T-helper 2 cell treated with Interferon-gamma antibody and Interleukin-4, amounts not matched to agents 5 μg/mL and 100 μg/mL, for 36 hours (primary cell): ENCODE data around the gene MRGPRX3.
"Not testable (repeated sequence)": the region's sequence is repeated elsewhere in the genome, so short reads cannot be mapped to it uniquely, and the experiment has no call there.

Experiments used
- DNase-seq: peaks from one replicate; pipeline ENCODE4 v3.0.0; 2021; ENCODE audit warnings: low spot score
- H3K27ac Mint-ChIP-seq: one replicate; pipeline ENCODE4 v1.8.0; 2021; ENCODE audit warnings: mild to moderate bottlenecking, mixed read lengths
- H3K27me3 Mint-ChIP-seq: one replicate; pipeline ENCODE4 v1.8.0; 2021; ENCODE audit warnings: low read depth, mixed read lengths
- H3K36me3 Mint-ChIP-seq: one replicate; pipeline ENCODE4 v1.8.0; 2021; ENCODE audit warnings: low read depth, mixed read lengths
- H3K4me1 Mint-ChIP-seq: one replicate; pipeline ENCODE4 v1.8.0; 2021; ENCODE audit warnings: low read depth, mixed read lengths
- H3K4me3 Mint-ChIP-seq: one replicate; pipeline ENCODE4 v1.8.0; 2022; ENCODE audit warnings: mild to moderate bottlenecking, moderate library complexity, mixed read lengths
- H3K9me3 Mint-ChIP-seq: one replicate; pipeline ENCODE4 v1.8.0; 2021; ENCODE audit warnings: mixed read lengths

Gene MRGPRX3

DNA sequence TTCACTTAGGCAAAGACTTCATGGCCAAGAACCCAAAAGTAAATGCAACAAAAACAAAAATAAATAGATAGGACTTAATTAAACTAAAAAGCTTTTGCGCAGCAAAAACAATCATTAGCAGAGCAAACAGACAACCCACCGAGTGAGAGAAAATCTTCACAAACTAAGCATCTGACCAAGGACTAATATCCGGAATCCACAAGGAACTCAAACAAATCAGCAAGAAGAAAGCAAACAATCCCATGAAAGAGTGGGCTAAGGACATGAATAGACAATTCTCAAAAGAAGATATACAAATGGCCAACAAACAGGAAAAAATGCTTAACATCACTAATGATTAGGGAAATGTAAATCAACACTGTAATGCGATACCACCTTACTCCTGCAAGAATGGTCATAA is 1.3 kb upstream of the MRGPRX3 start:
- not testable (repeated sequence) for H3K27ac Mint-ChIP-seq, H3K4me3 Mint-ChIP-seq, DNase-seq, H3K36me3 Mint-ChIP-seq, H3K9me3 Mint-ChIP-seq, H3K4me1 Mint-ChIP-seq
- H3K27me3 Mint-ChIP-seq: peaks cover 29% of the 10 kb centered on the region

DNA sequence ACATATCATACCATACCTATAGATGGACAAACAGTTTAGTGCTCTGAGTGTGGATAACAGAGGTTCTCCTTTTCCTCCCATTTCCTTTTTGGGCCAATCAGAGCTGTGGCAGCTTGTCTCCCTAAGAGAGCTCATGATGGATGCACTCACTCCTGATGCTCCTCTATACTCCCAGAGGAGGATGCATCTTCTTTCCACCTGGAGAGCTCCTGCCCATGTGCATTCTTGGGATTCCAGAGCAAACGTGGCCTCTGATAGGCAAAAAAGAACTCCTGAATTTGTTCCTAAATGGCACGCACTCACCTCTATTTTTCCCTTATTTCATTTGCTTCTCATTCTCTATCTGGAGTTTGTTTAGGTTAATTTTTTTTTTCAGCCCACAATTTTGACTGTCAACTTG is 2.9 kb downstream of the MRGPRX3 start:
- Mint-ChIP-seq H3K4me3 (no peak overlapping the region), H3K4me1 (no peaks in the 10 kb centered on the region), H3K27ac (no peak overlapping the region)

DNA sequence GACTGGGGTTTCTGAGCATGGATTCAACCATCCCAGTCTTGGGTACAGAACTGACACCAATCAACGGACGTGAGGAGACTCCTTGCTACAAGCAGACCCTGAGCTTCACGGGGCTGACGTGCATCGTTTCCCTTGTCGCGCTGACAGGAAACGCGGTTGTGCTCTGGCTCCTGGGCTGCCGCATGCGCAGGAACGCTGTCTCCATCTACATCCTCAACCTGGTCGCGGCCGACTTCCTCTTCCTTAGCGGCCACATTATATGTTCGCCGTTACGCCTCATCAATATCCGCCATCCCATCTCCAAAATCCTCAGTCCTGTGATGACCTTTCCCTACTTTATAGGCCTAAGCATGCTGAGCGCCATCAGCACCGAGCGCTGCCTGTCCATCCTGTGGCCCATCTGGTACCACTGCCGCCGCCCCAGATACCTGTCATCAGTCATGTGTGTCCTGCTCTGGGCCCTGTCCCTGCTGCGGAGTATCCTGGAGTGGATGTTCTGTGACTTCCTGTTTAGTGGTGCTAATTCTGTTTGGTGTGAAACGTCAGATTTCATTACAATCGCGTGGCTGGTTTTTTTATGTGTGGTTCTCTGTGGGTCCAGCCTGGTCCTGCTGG is 4.9 kb downstream of the MRGPRX3 start:
- Mint-ChIP-seq H3K27me3 (peaks cover 30% of the 10 kb centered on the region), H3K4me1 (no peaks in the 10 kb centered on the region)

More for the DNA sequence above, 2.9 kb downstream of the MRGPRX3 start:
- DNase-seq: no peak
- no peaks in the 10 kb centered on the region for H3K9me3 Mint-ChIP-seq
- peaks cover 33% of the 10 kb centered on the region for H3K27me3 Mint-ChIP-seq
- no peaks in the 10 kb centered on the region for H3K36me3 Mint-ChIP-seq

DNA sequence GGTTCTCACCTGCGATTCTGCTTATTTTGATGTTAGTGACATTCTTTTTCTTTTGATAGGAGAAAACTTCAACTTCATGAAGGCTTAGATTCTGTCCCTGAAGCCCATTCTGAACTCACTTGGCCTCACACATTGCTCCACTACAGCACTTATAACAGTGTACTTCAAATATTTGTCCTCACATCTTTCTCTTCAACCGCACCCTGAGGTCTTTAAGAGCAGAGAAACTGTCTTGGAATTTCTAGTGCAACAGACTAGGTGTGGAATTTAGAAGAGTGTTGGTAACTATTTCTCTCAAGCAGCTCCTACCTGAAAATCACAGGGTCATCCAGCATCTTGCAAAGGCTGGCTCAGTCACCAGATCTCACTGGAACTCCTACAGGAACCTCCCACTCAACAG is 7.8 kb downstream of the MRGPRX3 start:
- H3K4me3 Mint-ChIP-seq: no peak overlapping the region
- H3K4me1 Mint-ChIP-seq: no peaks in the 10 kb centered on the region
- H3K9me3 Mint-ChIP-seq: no peaks in the 10 kb centered on the region
- no peak overlapping the region for H3K27ac Mint-ChIP-seq
- DNase-seq: no peak
- no peaks in the 10 kb centered on the region for H3K36me3 Mint-ChIP-seq
- peaks cover 29% of the 10 kb centered on the region for H3K27me3 Mint-ChIP-seq

More for the DNA sequence above, 4.9 kb downstream of the MRGPRX3 start:
- no peak for DNase-seq
- H3K4me3 Mint-ChIP-seq: no peak overlapping the region
- H3K36me3 Mint-ChIP-seq: no peaks in the 10 kb centered on the region
- no peaks in the 10 kb centered on the region for H3K9me3 Mint-ChIP-seq
- H3K27ac Mint-ChIP-seq: no peak overlapping the region

DNA sequence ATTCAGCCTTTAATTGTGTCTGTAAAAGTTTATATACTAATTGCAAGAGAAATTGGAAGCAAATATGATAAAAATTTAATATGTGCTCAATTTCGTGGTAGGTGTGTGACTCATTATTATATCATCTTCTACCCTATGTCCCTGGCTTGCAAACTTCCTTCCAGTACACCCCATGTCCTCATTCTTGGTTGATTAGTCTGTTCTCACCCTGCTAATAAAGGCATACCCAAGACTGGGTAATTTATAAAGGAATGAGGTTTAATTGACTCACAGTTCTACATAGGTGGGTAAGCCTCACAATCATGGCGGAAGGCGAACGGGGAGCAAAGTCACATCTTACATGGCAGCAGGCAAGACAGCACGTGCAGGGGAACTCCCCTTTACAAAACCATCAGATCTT is 11.9 kb downstream of the MRGPRX3 start:
- Mint-ChIP-seq H3K4me3 (no peak overlapping the region), H3K36me3 (no peaks in the 10 kb centered on the region), H3K27ac (no peak overlapping the region), H3K27me3 (peaks cover 33% of the 10 kb centered on the region), H3K9me3 (no peaks in the 10 kb centered on the region), H3K4me1 (peaks cover 4% of the 10 kb centered on the region)
- no peak for DNase-seq

DNA sequence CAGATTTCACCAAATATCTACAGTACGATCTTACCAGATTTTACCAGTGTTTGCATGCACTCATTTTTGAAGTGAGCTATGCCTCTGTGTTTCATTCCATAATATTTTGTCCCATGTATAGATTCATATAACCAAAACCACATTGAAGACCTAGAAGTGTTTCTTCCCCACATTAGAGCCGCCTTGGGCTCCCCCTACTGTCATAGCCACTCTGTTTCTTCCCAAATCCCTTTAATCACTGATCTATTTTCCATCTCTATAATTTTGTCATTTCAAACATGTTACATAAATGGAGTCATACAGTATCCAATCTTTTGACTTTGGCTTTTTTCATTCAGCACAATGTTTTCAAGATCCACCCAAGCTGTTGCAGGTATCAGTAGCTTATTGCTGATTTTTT is 12.7 kb downstream of the MRGPRX3 start:
- H3K27me3 Mint-ChIP-seq: peaks cover 29% of the 10 kb centered on the region
- H3K4me1 Mint-ChIP-seq: peaks cover 4% of the 10 kb centered on the region
- no peaks in the 10 kb centered on the region for H3K36me3 Mint-ChIP-seq
- DNase-seq: no peak
- H3K27ac Mint-ChIP-seq: no peak overlapping the region
- no peaks in the 10 kb centered on the region for H3K9me3 Mint-ChIP-seq
- no peak overlapping the region for H3K4me3 Mint-ChIP-seq

DNA sequence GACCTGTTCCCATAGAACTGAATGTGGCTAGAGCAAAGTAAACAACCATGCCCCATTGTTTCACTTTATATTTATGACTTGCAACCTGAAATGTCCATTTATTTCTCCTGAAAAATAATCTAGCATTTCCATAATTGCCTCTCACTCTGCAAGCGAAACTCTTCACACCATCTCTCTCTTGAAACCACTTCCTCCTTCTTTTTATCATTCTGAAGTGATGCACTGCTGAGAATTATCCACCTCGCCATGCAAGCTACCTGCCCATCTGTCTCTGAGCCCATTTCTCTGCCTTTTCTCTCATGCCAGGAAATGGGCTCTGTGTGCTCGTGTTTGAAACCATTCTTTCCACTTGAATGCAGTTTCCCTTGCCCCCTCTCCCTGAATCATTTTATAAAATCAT is 13.5 kb downstream of the MRGPRX3 start:
- no peaks in the 10 kb centered on the region for H3K9me3 Mint-ChIP-seq
- H3K36me3 Mint-ChIP-seq: no peaks in the 10 kb centered on the region
- peaks cover 4% of the 10 kb centered on the region for H3K4me1 Mint-ChIP-seq
- H3K27ac Mint-ChIP-seq: no peak overlapping the region
- H3K27me3 Mint-ChIP-seq: peaks cover 27% of the 10 kb centered on the region
- DNase-seq: no peak
- no peak overlapping the region for H3K4me3 Mint-ChIP-seq

DNA sequence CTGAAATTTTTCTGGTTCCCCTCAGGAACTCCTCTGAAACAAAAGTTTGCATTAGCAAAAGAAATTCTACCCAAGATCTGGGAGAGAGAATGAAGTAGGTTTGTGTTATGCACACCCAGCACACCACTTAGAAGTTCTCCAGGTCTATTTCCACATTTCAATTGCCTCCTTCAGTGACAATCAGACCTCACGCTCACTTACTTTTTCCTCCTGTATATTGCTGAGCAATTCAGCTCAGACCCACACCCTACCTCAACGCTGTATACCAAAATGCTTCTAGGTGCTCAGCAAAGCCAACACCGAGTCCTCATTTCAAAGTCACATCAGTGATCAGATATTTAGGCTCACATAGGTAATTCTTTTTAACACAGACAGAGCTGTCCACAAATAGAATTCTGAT is 19.2 kb downstream of the MRGPRX3 start:
- DNase-seq: no peak
- no peak overlapping the region for H3K27ac Mint-ChIP-seq
- no peaks in the 10 kb centered on the region for H3K36me3 Mint-ChIP-seq
- peaks cover 2% of the 10 kb centered on the region for H3K9me3 Mint-ChIP-seq
- no peaks in the 10 kb centered on the region for H3K4me1 Mint-ChIP-seq
- H3K27me3 Mint-ChIP-seq: peaks cover 16% of the 10 kb centered on the region
- H3K4me3 Mint-ChIP-seq: no peak overlapping the region

DNA sequence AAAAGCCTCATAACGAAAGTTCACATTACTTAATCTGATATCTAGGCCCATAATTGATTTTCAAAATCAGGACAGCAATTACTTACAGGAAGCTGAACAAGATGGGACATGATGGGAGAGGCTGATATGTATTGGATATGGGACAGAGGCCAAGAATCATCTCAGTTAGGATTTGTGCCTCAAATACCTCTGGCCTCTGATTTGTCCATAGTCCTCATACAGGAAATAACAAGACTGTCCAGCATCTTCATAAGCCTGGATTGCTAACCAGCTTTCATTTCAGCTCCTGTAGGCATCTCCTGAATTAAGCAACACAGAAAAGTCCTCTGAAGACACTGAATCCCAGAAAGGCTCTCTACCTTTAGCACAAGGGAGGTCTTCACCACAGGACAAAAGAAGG is 36.0 kb downstream of the MRGPRX3 start:
- no peak overlapping the region for H3K27ac Mint-ChIP-seq
- H3K27me3 Mint-ChIP-seq: peaks cover 20% of the 10 kb centered on the region
- H3K36me3 Mint-ChIP-seq: no peaks in the 10 kb centered on the region
- no peak overlapping the region for H3K4me3 Mint-ChIP-seq
- peaks cover 3% of the 10 kb centered on the region for H3K4me1 Mint-ChIP-seq
- no peaks in the 10 kb centered on the region for H3K9me3 Mint-ChIP-seq
- no peak for DNase-seq

DNA sequence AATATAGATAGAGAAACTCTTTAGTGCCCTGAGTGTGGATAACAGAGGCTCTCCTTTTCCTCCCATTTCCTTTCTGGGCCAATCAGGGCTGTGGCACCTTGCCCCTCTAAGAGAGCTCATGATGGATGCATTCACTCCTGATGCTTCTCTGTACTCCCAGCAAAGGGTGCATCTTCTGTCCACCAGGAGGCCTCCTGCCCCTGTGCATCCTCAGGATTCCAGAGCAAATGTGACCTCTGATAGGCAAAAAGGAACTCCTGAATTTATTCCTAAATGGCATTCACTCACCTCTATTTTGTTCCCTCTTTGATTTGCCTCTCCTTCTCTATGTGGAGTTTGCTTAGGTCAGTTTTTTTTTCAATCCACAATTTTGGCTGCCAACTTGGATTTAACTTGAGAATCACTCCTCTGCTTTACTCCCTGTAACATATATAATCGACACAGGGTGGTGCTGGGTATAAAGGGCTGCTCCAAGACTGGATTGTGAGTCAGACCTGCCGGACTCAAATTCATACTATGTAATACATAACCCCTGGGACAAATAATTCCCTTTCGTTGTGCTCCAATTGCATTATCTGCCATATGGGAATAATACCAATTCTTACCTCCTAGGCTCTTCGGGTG is 39.1 kb downstream of the MRGPRX3 start:
- Mint-ChIP-seq H3K4me3 (no peak overlapping the region), H3K27ac (no peak overlapping the region), H3K4me1 (no peaks in the 10 kb centered on the region), H3K36me3 (no peaks in the 10 kb centered on the region), H3K27me3 (peaks cover 17% of the 10 kb centered on the region), H3K9me3 (no peaks in the 10 kb centered on the region)
- DNase-seq: no peak

DNA sequence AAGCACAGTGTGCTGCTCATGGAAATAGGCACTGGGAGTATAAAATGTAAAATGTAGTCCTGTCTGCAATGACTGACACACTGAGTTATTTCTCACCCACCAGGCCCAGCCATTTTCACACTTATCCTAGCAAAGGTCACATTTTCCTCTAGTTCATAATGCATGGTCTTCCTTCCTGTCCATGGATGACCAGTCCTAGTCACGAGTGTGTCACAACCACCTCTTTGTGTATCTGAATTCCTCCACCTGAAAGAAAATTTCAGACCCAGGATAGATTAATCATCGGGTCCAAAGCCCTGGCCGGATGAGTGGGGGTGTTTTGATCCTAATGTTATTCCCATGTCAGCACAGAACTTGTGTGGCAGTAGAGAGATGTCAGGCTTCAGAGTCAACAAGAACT is 40.3 kb downstream of the MRGPRX3 start, which contains the start of gene MRGPRX4:
MRGPRX4 (plus strand) TSS at position 172 of the 400 bp plus-strand sequence. CDS start 420 bp downstream, outside the sequence.
- Mint-ChIP-seq H3K27me3 (peaks cover 19% of the 10 kb centered on the region), H3K27ac (no peak within 1 kb of the TSS), H3K4me1 (no peaks in the 10 kb centered on the region), H3K9me3 (no peaks in the 10 kb centered on the region), H3K4me3 (no peak within 1 kb of the TSS), H3K36me3 (no peaks in the 10 kb centered on the region)
- DNase-seq: no peak

DNA sequence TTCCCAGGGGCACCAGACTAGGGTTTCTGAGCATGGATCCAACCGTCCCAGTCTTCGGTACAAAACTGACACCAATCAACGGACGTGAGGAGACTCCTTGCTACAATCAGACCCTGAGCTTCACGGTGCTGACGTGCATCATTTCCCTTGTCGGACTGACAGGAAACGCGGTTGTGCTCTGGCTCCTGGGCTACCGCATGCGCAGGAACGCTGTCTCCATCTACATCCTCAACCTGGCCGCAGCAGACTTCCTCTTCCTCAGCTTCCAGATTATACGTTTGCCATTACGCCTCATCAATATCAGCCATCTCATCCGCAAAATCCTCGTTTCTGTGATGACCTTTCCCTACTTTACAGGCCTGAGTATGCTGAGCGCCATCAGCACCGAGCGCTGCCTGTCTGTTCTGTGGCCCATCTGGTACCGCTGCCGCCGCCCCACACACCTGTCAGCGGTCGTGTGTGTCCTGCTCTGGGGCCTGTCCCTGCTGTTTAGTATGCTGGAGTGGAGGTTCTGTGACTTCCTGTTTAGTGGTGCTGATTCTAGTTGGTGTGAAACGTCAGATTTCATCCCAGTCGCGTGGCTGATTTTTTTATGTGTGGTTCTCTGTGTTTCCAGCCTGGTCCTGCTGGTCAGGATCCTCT is 41.0 kb downstream of the MRGPRX3 start:
- H3K4me3 Mint-ChIP-seq: no peak overlapping the region
- H3K9me3 Mint-ChIP-seq: no peaks in the 10 kb centered on the region
- no peak overlapping the region for H3K27ac Mint-ChIP-seq
- no peak for DNase-seq
- no peaks in the 10 kb centered on the region for H3K36me3 Mint-ChIP-seq
- H3K27me3 Mint-ChIP-seq: peaks cover 19% of the 10 kb centered on the region
- no peaks in the 10 kb centered on the region for H3K4me1 Mint-ChIP-seq
